Cardiac muscle cell (in vitro differentiated cells and primary cell): Measurements from ENCODE around the gene VAMP4. TPM values are rescaled to one million over a fixed set of nuclear protein-coding genes. Genes with fewer than 3 reads are reported as not detected.

Experiments used
- DNase-seq, 2 donors: peaks; one replicate each; pipeline versions ENCODE4 v3.0.0 to v3.0.0-alpha.2; 2010 to 2017; ENCODE audit warnings: low read depth in 1 of 2, low spot score in 1 of 2
- H3K27ac ChIP-seq: fragments of 200-600 bp; sonication (generic); 2 replicates; pipeline ENCODE4 v1.5.1; 2016
- H3K27me3 ChIP-seq: fragments of 200-600 bp; sonication (generic); 2 replicates; pipeline ENCODE4 v1.6.0; 2016; ENCODE audit warnings: control low read depth
- H3K36me3 ChIP-seq: fragments of 200-600 bp; sonication (generic); 2 replicates; pipeline ENCODE4 v1.5.1; 2016; ENCODE audit warnings: control low read depth
- H3K4me1 ChIP-seq: fragments of 200-600 bp; sonication (generic); 2 replicates; pipeline ENCODE4 v1.8.1; 2017; ENCODE audit warnings: low read depth, mild to moderate bottlenecking, mixed run types
- H3K4me3 ChIP-seq: fragments of 200-600 bp; sonication (generic); 2 replicates; pipeline ENCODE4 v1.5.1; 2016; ENCODE audit warnings: mild to moderate bottlenecking
- H3K9me3 ChIP-seq: fragments of 200-600 bp; sonication (generic); 2 replicates; pipeline ENCODE4 v1.5.1; 2017; ENCODE audit warnings: low read depth, mild to moderate bottlenecking, control low read depth
- CTCF ChIP-seq: IDR thresholded peaks from 2 replicates; pipeline ENCODE4 v1.5.1; 2012; ENCODE audit warnings: low read depth, mild to moderate bottlenecking, low read length
- polyA plus RNA-seq: library from polyadenylated mRNA; unstranded; fragments of >200 nt; fragmentation: Nextera tagmentation; extraction: Ambion mirVana; gene quantifications from 2 replicates; pipeline ENCODE4 v1.2.1, GENCODE V29; 2016
- total RNA-seq: library from RNA; depleted of rRNA; stranded (reverse); fragments of >200 nt; gene quantifications from 2 replicates; pipeline ENCODE4 v1.2.3, GENCODE V29; 2016

Gene VAMP4
- total and polyA plus RNA-seq, 2 experiments from 2014 or later, result 6.9 to 9.4 TPM

GRCh38 chr1:171785766-171786165, 43.9 kb upstream of the VAMP4 start:
- no peak for DNase-seq
- Histone ChIP-seq H3K27me3 (no peaks in the 10 kb centered on the region), H3K4me3 (no peak overlapping the region), H3K27ac (no peak overlapping the region), H3K4me1 (no peaks in the 10 kb centered on the region), H3K36me3 (peaks cover 38% of the 10 kb centered on the region), H3K9me3 (no peaks in the 10 kb centered on the region)
- TF ChIP-seq CTCF, result no peak

GRCh38 chr1:171784784-171785183, 42.9 kb upstream of the VAMP4 start:
- no peaks in the 10 kb centered on the region for H3K4me1 ChIP-seq
- H3K4me3 ChIP-seq, result no peak overlapping the region
- H3K36me3 ChIP-seq, result peaks cover 28% of the 10 kb centered on the region
- H3K9me3 ChIP-seq, result no peaks in the 10 kb centered on the region
- H3K27me3 ChIP-seq, result no peaks in the 10 kb centered on the region
- H3K27ac ChIP-seq, result no peak overlapping the region
- DNase-seq, result no peak
- no peak for TF ChIP-seq CTCF

- no peaks in the 10 kb centered on the region for H3K27me3 ChIP-seq
- no peaks in the 10 kb centered on the region for H3K4me1 ChIP-seq
- no peak for DNase-seq
- TF ChIP-seq CTCF, result no peak
- H3K36me3 ChIP-seq, result peaks cover 24% of the 10 kb centered on the region
- H3K27ac ChIP-seq, result no peak overlapping the region
- H3K9me3 ChIP-seq, result no peaks in the 10 kb centered on the region
- H3K4me3 ChIP-seq, result no peak overlapping the region
Observed at GRCh38 chr1:171783816-171784530, 42.1 kb upstream of the VAMP4 start.

GRCh38 chr1:171781176-171781875, 39.5 kb upstream of the VAMP4 start, which contains the start of gene METTL13:
TSS of gene METTL13 (plus strand) at chr1:171781660. CDS start at chr1:171781968, 308 bp downstream.
- DNase-seq, result peak; percentile 100
- Histone ChIP-seq H3K36me3 (peaks cover 5% of the 10 kb centered on the region), H3K4me3 (peak within 1 kb of the TSS; percentile 75), H3K27ac (peak within 1 kb of the TSS; percentile 93), H3K27me3 (no peaks in the 10 kb centered on the region), H3K9me3 (no peaks in the 10 kb centered on the region), H3K4me1 (no peaks in the 10 kb centered on the region)
- no peak for TF ChIP-seq CTCF

GRCh38 chr1:171780583-171781175, 38.8 kb upstream of the VAMP4 start:
- H3K27me3 ChIP-seq, result no peaks in the 10 kb centered on the region
- TF ChIP-seq CTCF, result no peak
- peak overlapping the region; percentile 53 for H3K4me3 ChIP-seq
- no peaks in the 10 kb centered on the region for H3K9me3 ChIP-seq
- peak overlapping the region; percentile 93 for H3K27ac ChIP-seq
- no peak for DNase-seq
- H3K36me3 ChIP-seq, result no peaks in the 10 kb centered on the region
- no peaks in the 10 kb centered on the region for H3K4me1 ChIP-seq
